Upper lobe of left lung (tissue), 4 donors: ENCODE measurements around the gene GART.

Experiments
- CTCF ChIP-seq, 6 experiments: fragments of 450-650 bp in 4 of 6; fragments of 200-600 bp in 2 of 6; sonication (generic) in 2 of 6; IDR thresholded peaks; one replicate each; pipeline ENCODE4 v1.5.1; 2016 to 2019; ENCODE audit warnings: antibody characterized with exemption in 6 of 6
- POLR2AphosphoS5 ChIP-seq, 2 donors: sonication (generic); formaldehyde crosslinking; IDR thresholded peaks; one replicate each; pipeline ENCODE4 v1.5.1; 2017; ENCODE audit warnings: antibody characterized with exemption in 2 of 2

- TF ChIP-seq CTCF (IDR thresholded peaks at IDR 0.05) (no peak), POLR2AphosphoS5 (IDR thresholded peaks at IDR 0.05) (no peak)
Observed at GRCh38 chr21:33561373-33561772, 19.5 kb upstream of the GART start.
